NCI-H187 treated with DMSO at 0.1 percent for 48 hours (cell line): Measurements from ENCODE around the gene PRM1.

Source experiments
- DNase-seq: peaks from one replicate; lab custom pipeline; 2025; lab: John Stamatoyannopoulos, UW

PRM1 gene

DNA sequence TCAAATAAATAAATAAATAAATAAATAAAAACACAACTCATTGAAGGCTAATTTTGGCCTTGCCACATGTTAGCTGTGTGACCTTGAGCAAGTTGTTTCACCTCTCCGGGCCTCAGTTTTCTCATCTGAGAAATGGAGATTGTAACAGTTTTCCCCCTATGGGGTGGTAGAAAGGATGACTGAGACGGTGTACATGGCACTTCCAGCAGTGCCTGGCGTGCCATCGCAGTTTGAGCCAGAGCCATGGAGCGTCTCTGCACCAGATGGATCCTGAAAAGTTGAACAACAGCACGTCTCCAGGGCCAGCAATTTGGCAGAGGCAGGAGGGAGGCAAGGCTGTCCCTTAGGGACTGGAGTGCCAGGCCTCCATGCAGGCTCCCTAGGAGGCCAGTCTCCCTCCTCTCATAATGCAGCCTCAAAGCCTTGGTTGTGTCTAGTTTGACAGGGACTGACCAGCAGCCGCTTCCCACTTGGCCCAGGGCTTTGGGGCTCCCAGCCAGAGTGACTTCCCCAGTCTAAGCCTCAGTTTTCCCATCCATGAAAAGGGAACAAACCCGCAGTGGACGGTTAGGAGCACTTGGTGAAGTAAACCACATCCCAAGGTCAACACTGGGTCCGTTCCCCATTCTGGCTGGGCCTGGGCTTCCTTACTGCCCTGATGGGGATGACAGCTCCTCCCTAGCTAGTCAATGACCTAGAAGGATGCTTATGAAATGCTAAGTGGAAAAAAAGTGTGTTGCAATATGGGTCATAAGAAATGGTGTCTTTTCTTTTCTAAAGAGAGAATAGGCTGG is 44.5 kb downstream of the PRM1 start:
- DNase-seq, result no peak

GRCh38 chr16:11235703-11235991 is 45.5 kb downstream of the PRM1 start:
- DNase-seq, result no peak

DNA sequence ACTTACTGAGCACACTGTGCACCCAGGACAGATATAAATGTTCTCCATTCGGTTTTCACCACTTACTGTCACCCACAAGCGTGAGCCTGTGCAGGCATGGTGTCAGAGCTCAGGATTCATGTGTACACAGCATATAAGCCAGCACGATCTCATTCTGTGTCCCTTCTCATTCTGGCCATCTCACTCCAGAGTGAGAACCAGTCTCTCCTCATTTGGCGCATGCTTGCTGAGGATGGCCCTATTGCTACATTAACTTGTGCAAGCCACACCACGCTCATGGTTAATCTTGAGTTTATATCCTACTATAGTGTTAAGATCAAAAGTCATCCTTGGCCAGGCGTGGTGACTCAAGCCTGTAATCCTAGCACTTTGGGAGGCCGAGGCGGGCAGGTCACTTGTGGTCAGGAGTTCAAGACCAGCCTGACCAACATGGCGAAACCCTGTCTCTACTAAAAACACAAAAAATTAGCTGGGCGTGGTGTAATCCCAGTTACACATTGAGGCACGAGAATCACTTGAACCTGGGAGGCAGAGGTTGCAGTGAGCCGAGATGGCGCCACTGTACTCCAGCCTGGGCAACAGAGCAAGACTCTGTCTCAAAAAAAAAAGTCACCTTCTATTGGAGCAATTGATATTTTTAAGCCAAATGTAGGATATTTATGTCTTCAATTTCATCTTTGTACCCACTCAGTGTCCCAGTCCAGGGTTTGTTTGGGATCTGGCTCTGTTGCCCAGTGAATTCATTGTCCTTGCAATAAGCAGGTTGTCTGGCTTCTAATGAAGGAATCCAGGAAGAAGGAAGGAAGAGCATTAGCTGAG is 46.0 kb downstream of the PRM1 start:
- DNase-seq, result no peak

- no peak for DNase-seq
Measured at GRCh38 chr16:11233727-11234376, 47.3 kb downstream of the PRM1 start.

DNA sequence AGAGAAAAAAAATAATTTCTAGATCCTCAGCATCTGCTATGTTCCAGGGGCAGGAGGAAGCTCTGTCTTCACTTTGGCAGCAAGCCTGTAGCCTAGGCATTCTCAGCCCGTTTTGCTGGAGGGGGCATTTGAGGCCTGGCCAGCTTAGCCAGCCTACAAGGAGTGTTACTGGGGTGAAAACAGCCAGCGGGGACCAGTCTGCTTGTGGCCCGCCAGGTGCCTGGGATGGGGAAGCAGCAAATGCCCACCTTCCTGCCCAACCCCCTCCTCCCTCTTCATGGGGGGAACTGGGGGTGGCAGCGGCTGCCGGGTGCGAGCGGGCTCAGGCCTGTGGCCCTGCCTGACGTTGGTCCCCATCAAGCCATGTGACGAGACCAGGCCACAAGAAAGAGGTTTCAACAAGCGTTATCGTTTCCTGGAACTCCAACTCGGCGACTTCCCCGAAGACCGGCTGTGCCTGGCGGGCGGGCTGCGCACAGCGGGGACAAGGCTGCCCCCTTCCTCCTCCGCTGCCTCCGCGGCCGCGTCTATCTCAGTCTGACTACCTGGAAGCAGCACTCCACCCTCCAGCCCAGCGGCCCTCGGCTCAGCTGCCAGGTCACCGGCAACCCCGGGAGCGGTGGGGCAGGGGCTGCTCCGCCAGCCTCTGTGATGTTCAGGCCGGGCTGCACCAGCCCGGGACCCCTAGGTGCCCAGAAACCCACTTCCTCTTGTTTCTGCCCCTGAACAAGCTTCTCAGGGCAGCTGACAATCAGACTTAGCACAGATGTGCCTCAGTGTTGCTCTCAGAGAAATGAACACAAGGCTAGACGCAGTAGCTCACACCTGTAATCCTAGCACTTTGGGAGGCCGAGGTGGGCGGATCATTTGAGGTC is 48.0 kb downstream of the PRM1 start:
- no peak for DNase-seq

DNA sequence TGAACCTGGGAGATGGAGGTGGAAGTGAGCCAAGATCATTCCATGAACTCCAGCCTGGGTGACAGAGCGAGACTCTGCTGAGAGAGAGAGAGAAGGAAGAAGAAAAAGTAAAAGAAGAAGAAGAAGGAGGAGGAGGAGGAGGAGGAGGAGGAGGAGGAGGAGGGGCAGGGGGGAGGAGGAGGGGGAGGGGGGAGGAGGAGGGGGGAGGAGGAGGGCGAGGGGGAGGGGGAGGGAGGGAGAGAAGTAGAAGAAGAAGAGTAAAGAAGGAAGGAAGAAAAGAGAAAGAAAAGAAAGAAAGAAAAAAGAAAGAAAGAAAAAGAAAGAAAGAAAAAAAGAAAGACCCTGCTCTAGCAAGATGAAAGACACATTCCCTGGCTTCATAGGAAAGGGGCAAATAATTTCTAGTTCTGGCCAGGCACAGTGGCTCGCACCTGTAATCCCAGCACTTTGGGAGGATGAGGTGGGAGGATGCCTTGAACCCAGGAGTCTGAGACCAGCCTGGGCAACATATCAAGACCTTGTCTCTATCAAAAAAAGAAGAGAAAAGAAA is 48.8 kb downstream of the PRM1 start:
- no peak for DNase-seq

DNA sequence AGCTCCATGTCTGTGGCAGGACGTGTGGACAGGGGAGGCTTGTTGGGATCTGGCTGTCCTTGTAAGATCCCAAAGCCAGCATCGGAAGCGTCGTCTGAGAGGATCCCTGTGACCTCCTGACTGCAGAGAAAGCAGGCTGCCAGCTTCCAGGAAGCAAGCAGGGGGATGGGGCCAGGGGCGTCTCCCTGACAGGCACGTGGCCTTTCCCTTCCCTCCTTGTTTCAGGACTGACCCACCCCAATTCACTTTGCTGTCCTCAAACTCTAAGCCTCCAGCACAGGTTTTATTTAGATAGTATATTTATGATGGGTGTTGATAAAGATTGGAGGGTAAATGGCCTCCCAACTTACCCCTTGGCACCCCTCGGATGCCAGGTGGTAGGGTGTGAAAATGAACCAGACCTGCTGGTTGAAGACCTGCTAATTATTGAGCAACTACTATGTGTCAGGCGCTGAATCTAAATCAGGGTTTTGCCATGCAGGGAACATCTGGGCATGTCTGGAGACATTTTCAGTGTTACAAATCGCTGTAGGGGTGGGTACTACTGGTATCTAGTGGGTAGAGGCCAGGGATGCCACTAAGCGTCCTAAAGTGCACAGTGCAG is 49.7 kb downstream of the PRM1 start:
- no peak for DNase-seq
